SU-DHL-6 (cell line): ENCODE data around the gene CRB2.
A peak's percentile ranks its signal among the peaks of the same experiment; 100 is the strongest.

ENCODE experiments used
- H2AFZ ChIP-seq: fragments of 200-600 bp; sonication (generic); 2 replicates; pipeline ENCODE4 v1.6.1; 2014; ENCODE audit warnings: low read depth, mild to moderate bottlenecking, moderate library complexity, mixed read lengths, antibody characterized with exemption, low read length; ENCODE audit not compliant: severe bottlenecking
- H3F3A ChIP-seq: fragments of 200-600 bp; shearing (Covaris generic); 2 replicates; pipeline ENCODE4 v1.6.0; 2016; ENCODE audit warnings: antibody characterized with exemption, mild to moderate bottlenecking; ENCODE audit not compliant: insufficient read depth
- H3K27ac ChIP-seq: fragments of 200-600 bp; sonication (generic); 2 replicates; pipeline ENCODE4 v1.5.1; 2016; ENCODE audit warnings: low read depth, mild to moderate bottlenecking, low read length, moderate library complexity, mixed read lengths
- H3K27me3 ChIP-seq: fragments of 200-600 bp; sonication (generic), shearing (Covaris generic); 2 replicates; pipeline ENCODE4 v1.6.0; 2014; ENCODE audit warnings: mild to moderate bottlenecking, low read length
- H3K36me3 ChIP-seq: fragments of 200-600 bp; sonication (generic); 2 replicates; pipeline ENCODE4 v1.6.1; 2014; ENCODE audit warnings: mild to moderate bottlenecking, low read length, mixed read lengths
- H3K4me2 ChIP-seq: fragments of 300-600, 200-600 bp; shearing (Covaris generic), sonication (generic); 2 replicates; pipeline ENCODE4 v1.6.0; 2014; ENCODE audit warnings: low read length, low read depth, mild to moderate bottlenecking; ENCODE audit not compliant: poor library complexity, severe bottlenecking
- H3K4me3 ChIP-seq: fragments of 200-600 bp; sonication (generic); 2 replicates; pipeline ENCODE4 v1.5.1; 2014; ENCODE audit warnings: antibody characterized with exemption, low read length, mild to moderate bottlenecking, mixed read lengths; ENCODE audit not compliant: insufficient read depth, poor library complexity, severe bottlenecking
- H3K79me2 ChIP-seq: fragments of 200-600 bp; sonication (generic); 2 replicates; pipeline ENCODE4 v1.6.1; 2014; ENCODE audit warnings: mild to moderate bottlenecking, low read length, moderate library complexity; ENCODE audit not compliant: insufficient read depth
- H3K9ac ChIP-seq: fragments of 200-600 bp; sonication (generic); 2 replicates; pipeline ENCODE4 v1.7.0; 2014; ENCODE audit warnings: mild to moderate bottlenecking, low read length
- H3K9me2 ChIP-seq: fragments of 200-600 bp; sonication (generic); replicated peaks from 2 replicates; pipeline ENCODE4 v1.6.1; 2014; ENCODE audit warnings: low read length; ENCODE audit not compliant: insufficient read depth
- H3K9me3 ChIP-seq: fragments of 200-600 bp; sonication (generic); 2 replicates; pipeline ENCODE4 v1.6.1; 2014; ENCODE audit warnings: low read length, mixed read lengths; ENCODE audit not compliant: insufficient read depth
- H4K20me1 ChIP-seq: fragments of 200-600 bp; sonication (generic); 2 replicates; pipeline ENCODE4 v1.6.1; 2014; ENCODE audit warnings: low read depth, mild to moderate bottlenecking, antibody characterized with exemption, low read length, moderate library complexity, mixed read lengths
- CTCF ChIP-seq: fragments of 200-600 bp; sonication (generic); IDR thresholded peaks from one replicate; pipeline ENCODE4 v1.5.1; 2017; ENCODE audit warnings: antibody characterized with exemption, mild to moderate bottlenecking, low read length, moderate library complexity; ENCODE audit not compliant: insufficient read depth, poor library complexity, severe bottlenecking
- EZH2phosphoT487 ChIP-seq: fragments of 200-600 bp; sonication (generic), shearing (Covaris generic); conservative IDR thresholded peaks from 2 replicates; pipeline ENCODE4 v1.6.1; 2018; ENCODE audit warnings: mild to moderate bottlenecking, antibody characterized with exemption, low read length, moderate library complexity, mixed read lengths

Gene CRB2

GRCh38 chr9:123336449-123336848 lies 19.5 kb upstream of the CRB2 start:
- no peak overlapping the region for H3K4me3 ChIP-seq
- H3K9ac ChIP-seq, result peak overlapping the region; percentile 32
- peaks cover 53% of the 10 kb centered on the region for H3F3A ChIP-seq
- H3K9me2 ChIP-seq, result no peaks in the 10 kb centered on the region
- H3K9me3 ChIP-seq, result no peaks in the 10 kb centered on the region
- H2AFZ ChIP-seq, result no peak overlapping the region
- no peaks in the 10 kb centered on the region for H3K36me3 ChIP-seq
- peak overlapping the region; percentile 24 for H3K4me2 ChIP-seq
- no peak for TF ChIP-seq CTCF
- no peak for TF ChIP-seq EZH2phosphoT487
- no peaks in the 10 kb centered on the region for H3K27me3 ChIP-seq
- H4K20me1 ChIP-seq, result no peaks in the 10 kb centered on the region
- H3K27ac ChIP-seq, result peak overlapping the region; percentile 94
- H3K79me2 ChIP-seq, result no peaks in the 10 kb centered on the region

GRCh38 chr9:123336959-123337358 lies 19.0 kb upstream of the CRB2 start:
- Histone ChIP-seq H3K36me3 (no peaks in the 10 kb centered on the region), H3K27ac (peak overlapping the region; percentile 94; the same call in 1 of the 2 replicates), H3K4me2 (peak overlapping the region; percentile 24), H3F3A (peaks cover 59% of the 10 kb centered on the region), H3K9me3 (no peaks in the 10 kb centered on the region), H3K4me3 (no peak overlapping the region), H4K20me1 (no peaks in the 10 kb centered on the region), H3K9ac (no peak overlapping the region), H3K9me2 (no peaks in the 10 kb centered on the region), H3K27me3 (no peaks in the 10 kb centered on the region), H2AFZ (no peak overlapping the region), H3K79me2 (no peaks in the 10 kb centered on the region)
- TF ChIP-seq EZH2phosphoT487, result no peak
- no peak for TF ChIP-seq CTCF

GRCh38 chr9:123337971-123338370 lies 18.0 kb upstream of the CRB2 start:
- H3F3A ChIP-seq, result peaks cover 65% of the 10 kb centered on the region
- H3K4me2 ChIP-seq, result peak overlapping the region; percentile 57
- no peaks in the 10 kb centered on the region for H3K9me2 ChIP-seq
- H3K4me3 ChIP-seq, result no peak overlapping the region
- H3K36me3 ChIP-seq, result no peaks in the 10 kb centered on the region
- peak overlapping the region; percentile 94 for H3K27ac ChIP-seq
- H2AFZ ChIP-seq, result no peak overlapping the region
- H4K20me1 ChIP-seq, result no peaks in the 10 kb centered on the region
- H3K9me3 ChIP-seq, result no peaks in the 10 kb centered on the region
- no peaks in the 10 kb centered on the region for H3K27me3 ChIP-seq
- H3K9ac ChIP-seq, result peak overlapping the region; percentile 66
- no peak for TF ChIP-seq EZH2phosphoT487
- TF ChIP-seq CTCF, result no peak
- H3K79me2 ChIP-seq, result no peaks in the 10 kb centered on the region
